Ovary (tissue), 3 donors: ENCODE data around the gene PLXNB3.

ENCODE experiments used
- CTCF ChIP-seq, 3 donors: fragments of 450-650 bp in 2 of 3; fragments of 200-600 bp in 1 of 3; IDR thresholded peaks; one replicate each; pipeline versions ENCODE4 v1.5.1 to v1.8.0; 2016 to 2022; ENCODE audit warnings: antibody characterized with exemption in 3 of 3, mild to moderate bottlenecking in 1 of 3
- EP300 ChIP-seq: sonication (generic); formaldehyde crosslinking; IDR thresholded peaks from one replicate; pipeline ENCODE4 v1.6.1; 2017; ENCODE audit warnings: antibody characterized with exemption
- donor health status: DM: no; HTN: no; CAD: no.

GRCh38 chrX:153778181-153778580 is 14.1 kb downstream of the PLXNB3 start:
- TF ChIP-seq CTCF (IDR thresholded peaks at IDR 0.05): no peak
- TF ChIP-seq EP300: no peak
